Measurements from ENCODE around the gene PML. TPM values are rescaled to one million over a fixed set of nuclear protein-coding genes. Genes with fewer than 3 reads are reported as not detected.

PML gene
- polyA plus RNA-seq, 3 donors: 13.1 to 40.7 (median 20.6) TPM

GRCh38 chr15:73962433-73962832 is 32.1 kb upstream of the PML start:
- no peak overlapping the region for H3K27ac Mint-ChIP-seq
- H3K4me3 Mint-ChIP-seq: no peak overlapping the region
- Histone ChIP-seq H3K79me2 (ENCODE audit: insufficient read depth, low read length) (no peaks in the 10 kb centered on the region), H3K36me3 (replicated peaks in 1 of 2; ENCODE audit: control insufficient read depth in 1 of 2, insufficient read depth in 2 of 2, low read length in 2 of 2) (no peaks in the 10 kb centered on the region), H3K9me3 (replicated peaks in 1 of 2; ENCODE audit: control insufficient read depth in 1 of 2, insufficient read depth in 1 of 2, low read length in 2 of 2) (no peaks in the 10 kb centered on the region), H2AFZ (ENCODE audit: insufficient read depth, low read depth, low read length, poor library complexity, severe bottlenecking) (no peak overlapping the region), H3K27me3 (ENCODE audit: control insufficient read depth in 2 of 2, insufficient read depth in 2 of 2, low read length in 2 of 2) (no peaks in the 10 kb centered on the region), H4K20me1 (ENCODE audit: insufficient read depth, low read length) (no peaks in the 10 kb centered on the region), H3K9ac (ENCODE audit: insufficient read depth, low read length, poor library complexity, severe bottlenecking) (no peak overlapping the region), H3K4me3 (replicated peaks in 1 of 3; ENCODE audit: low read depth in 2 of 3, low read length in 3 of 3) (no peak overlapping the region), H3K27ac (ENCODE audit: low read depth in 1 of 2, low read length in 2 of 2) (no peak overlapping the region), H3K4me2 (replicated peaks; ENCODE audit: extremely low read depth, low read length, poor library complexity, severe bottlenecking) (no peak overlapping the region), H3K4me1 (ENCODE audit: control insufficient read depth in 1 of 2, insufficient read depth in 2 of 2, low read length in 2 of 2) (peaks cover 14 to 18% of the 10 kb centered on the region in 2 donors)
- H3K27me3 Mint-ChIP-seq (ENCODE audit: low read depth in 3 of 3): peaks cover 14 to 21% (median 17%) of the 10 kb centered on the region in 3 donors
- no CpG with 5 or more reads among the region's 5 CpGs for WGBS (ENCODE audit: insufficient coverage)
- H3K4me1 Mint-ChIP-seq: peaks cover 26% of the 10 kb centered on the region
- H3K9me3 Mint-ChIP-seq: no peaks in the 10 kb centered on the region
- H3K36me3 Mint-ChIP-seq: no peaks in the 10 kb centered on the region
- TF ChIP-seq, protein P1, sequence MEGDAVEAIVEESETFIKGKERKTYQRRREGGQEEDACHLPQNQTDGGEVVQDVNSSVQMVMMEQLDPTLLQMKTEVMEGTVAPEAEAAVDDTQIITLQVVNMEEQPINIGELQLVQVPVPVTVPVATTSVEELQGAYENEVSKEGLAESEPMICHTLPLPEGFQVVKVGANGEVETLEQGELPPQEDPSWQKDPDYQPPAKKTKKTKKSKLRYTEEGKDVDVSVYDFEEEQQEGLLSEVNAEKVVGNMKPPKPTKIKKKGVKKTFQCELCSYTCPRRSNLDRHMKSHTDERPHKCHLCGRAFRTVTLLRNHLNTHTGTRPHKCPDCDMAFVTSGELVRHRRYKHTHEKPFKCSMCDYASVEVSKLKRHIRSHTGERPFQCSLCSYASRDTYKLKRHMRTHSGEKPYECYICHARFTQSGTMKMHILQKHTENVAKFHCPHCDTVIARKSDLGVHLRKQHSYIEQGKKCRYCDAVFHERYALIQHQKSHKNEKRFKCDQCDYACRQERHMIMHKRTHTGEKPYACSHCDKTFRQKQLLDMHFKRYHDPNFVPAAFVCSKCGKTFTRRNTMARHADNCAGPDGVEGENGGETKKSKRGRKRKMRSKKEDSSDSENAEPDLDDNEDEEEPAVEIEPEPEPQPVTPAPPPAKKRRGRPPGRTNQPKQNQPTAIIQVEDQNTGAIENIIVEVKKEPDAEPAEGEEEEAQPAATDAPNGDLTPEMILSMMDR (IDR thresholded peaks at IDR 0.05): no peak
- DNase-seq: no peak
- intact Hi-C loops (cut with micrococcal nuclease): no loop called here

DNA sequence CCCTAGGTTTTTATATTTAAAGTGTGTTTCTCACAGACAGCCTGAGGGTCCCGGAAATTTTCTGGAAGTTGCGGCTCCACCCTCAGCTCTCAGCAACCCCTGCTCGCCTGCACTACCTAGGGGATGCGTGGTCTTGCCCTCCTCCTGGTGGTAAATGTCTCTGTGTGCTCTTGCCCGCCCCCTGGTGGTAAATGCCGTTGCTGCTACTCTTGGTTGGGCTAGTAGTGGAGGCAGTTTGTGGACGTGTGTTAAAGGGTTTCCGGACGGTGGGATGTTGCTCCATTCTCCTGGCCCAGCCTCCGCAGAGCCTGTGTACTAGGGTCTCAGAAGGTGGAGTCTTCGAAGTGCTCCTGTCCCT is 29.8 kb upstream of the PML start:
- no peaks in the 10 kb centered on the region for H3K36me3 ChIP-seq (replicated peaks in 1 of 2; ENCODE audit: control insufficient read depth in 1 of 2, insufficient read depth in 2 of 2, low read length in 2 of 2)
- H3K27ac ChIP-seq (ENCODE audit: low read depth in 1 of 2, low read length in 2 of 2): no peak overlapping the region
- no peaks in the 10 kb centered on the region for H3K9me3 ChIP-seq (replicated peaks in 1 of 2; ENCODE audit: control insufficient read depth in 1 of 2, insufficient read depth in 1 of 2, low read length in 2 of 2)
- peaks cover 14% of the 10 kb centered on the region for H3K4me1 Mint-ChIP-seq
- peaks cover 14 to 18% of the 10 kb centered on the region in 2 donors for H3K4me1 ChIP-seq (ENCODE audit: control insufficient read depth in 1 of 2, insufficient read depth in 2 of 2, low read length in 2 of 2)
- H3K9ac ChIP-seq (ENCODE audit: insufficient read depth, low read length, poor library complexity, severe bottlenecking): no peak overlapping the region
- no peaks in the 10 kb centered on the region for H3K9me3 Mint-ChIP-seq
- H3K4me3 Mint-ChIP-seq: peak overlapping the region; percentile 74 to 83
- no peak overlapping the region for H3K27ac Mint-ChIP-seq
- H3K4me3 ChIP-seq (replicated peaks in 1 of 3; ENCODE audit: low read depth in 2 of 3, low read length in 3 of 3): peak overlapping the region in 1 of 3 experiments; percentile 58
- H3K36me3 Mint-ChIP-seq: no peaks in the 10 kb centered on the region
- H3K27me3 Mint-ChIP-seq (ENCODE audit: low read depth in 3 of 3): peaks cover 1 to 5% (median 4%) of the 10 kb centered on the region in 3 donors
- peak overlapping the region; percentile 61 for H3K4me2 ChIP-seq (replicated peaks; ENCODE audit: extremely low read depth, low read length, poor library complexity, severe bottlenecking)
- H4K20me1 ChIP-seq (ENCODE audit: insufficient read depth, low read length): no peaks in the 10 kb centered on the region
- intact Hi-C loops (cut with micrococcal nuclease): no loop called here
- H3K79me2 ChIP-seq (ENCODE audit: insufficient read depth, low read length): no peaks in the 10 kb centered on the region
- peak; percentile 66 to 74 (median 69) for DNase-seq
- H2AFZ ChIP-seq (ENCODE audit: insufficient read depth, low read depth, low read length, poor library complexity, severe bottlenecking): peak overlapping the region; percentile 77
- 6% methylated on average over 7 of the region's 11 CpGs for WGBS (ENCODE audit: insufficient coverage)
- no peaks in the 10 kb centered on the region for H3K27me3 ChIP-seq (ENCODE audit: control insufficient read depth in 2 of 2, insufficient read depth in 2 of 2, low read length in 2 of 2)
- TF ChIP-seq, protein P1 (IDR thresholded peaks at IDR 0.05): peak; percentile 93
